ENCODE measurements around the gene MBTPS1. TPM values are rescaled to one million over a fixed set of nuclear protein-coding genes. Genes with fewer than 3 reads are reported as not detected.

MBTPS1 gene
- total and polyA plus RNA-seq, 4 donors, result 45.5 to 130 (median 68.0) TPM

GRCh38 chr16:84069540-84069939 is 47.2 kb downstream of the MBTPS1 start:
- Histone ChIP-seq H3K4me1 (ENCODE audit: control insufficient read depth in 5 of 5, insufficient read depth in 5 of 5, low read length in 5 of 5) (no peaks in the 10 kb centered on the region), H3K9me3 (ENCODE audit: control insufficient read depth in 4 of 4, insufficient read depth in 3 of 4, low read length in 3 of 4) (no peaks in the 10 kb centered on the region), H3K4me3 (no peak overlapping the region), H3K27me3 (ENCODE audit: control insufficient read depth in 3 of 3, insufficient read depth in 3 of 3, low read length in 2 of 3) (no peaks in the 10 kb centered on the region), H3K9ac (ENCODE audit: insufficient read depth in 1 of 2, low read length in 2 of 2) (no peak overlapping the region), H3K36me3 (ENCODE audit: control insufficient read depth in 4 of 4, insufficient read depth in 4 of 4, low read length in 4 of 4) (peaks cover 31 to 57% (median 45%) of the 10 kb centered on the region in 4 donors), H3K27ac (ENCODE audit: low read depth in 1 of 2, low read length in 1 of 2) (no peak overlapping the region)
- 60 to 80% methylated on average over 6 of the region's 6 CpGs for WGBS, 2 donors
- no peak for DNase-seq
- TF ChIP-seq CTCF (IDR thresholded peaks at IDR 0.05; ENCODE audit: control extremely low read depth, extremely low read depth), result no peak
- ATAC-seq (ENCODE audit: insufficient read depth, low FRiP score), result no peak

- peaks cover 33 to 61% (median 39%) of the 10 kb centered on the region in 4 donors for H3K36me3 ChIP-seq (ENCODE audit: control insufficient read depth in 4 of 4, insufficient read depth in 4 of 4, low read length in 4 of 4)
- no peak overlapping the region for H3K27ac ChIP-seq (ENCODE audit: low read depth in 1 of 2, low read length in 1 of 2)
- DNase-seq (no peak), ATAC-seq (ENCODE audit: insufficient read depth, low FRiP score) (no peak)
- no peak overlapping the region for H3K9ac ChIP-seq (ENCODE audit: insufficient read depth in 1 of 2, low read length in 2 of 2)
- no peak for TF ChIP-seq CTCF (IDR thresholded peaks at IDR 0.05; ENCODE audit: control extremely low read depth, extremely low read depth)
- H3K9me3 ChIP-seq (ENCODE audit: control insufficient read depth in 4 of 4, insufficient read depth in 3 of 4, low read length in 3 of 4), result no peaks in the 10 kb centered on the region
- no peaks in the 10 kb centered on the region for H3K27me3 ChIP-seq (ENCODE audit: control insufficient read depth in 3 of 3, insufficient read depth in 3 of 3, low read length in 2 of 3)
- no peak overlapping the region for H3K4me3 ChIP-seq
- 72 to 83% methylated on average over 13 of the region's 13 CpGs for WGBS, 2 donors
- H3K4me1 ChIP-seq (ENCODE audit: control insufficient read depth in 5 of 5, insufficient read depth in 5 of 5, low read length in 5 of 5), result no peaks in the 10 kb centered on the region
Measured at GRCh38 chr16:84068783-84069462, 47.8 kb downstream of the MBTPS1 start.

- ATAC-seq (ENCODE audit: insufficient read depth, low FRiP score) (no peak), DNase-seq (no peak)
- TF ChIP-seq CTCF (IDR thresholded peaks at IDR 0.05; ENCODE audit: control extremely low read depth, extremely low read depth), result no peak
- Histone ChIP-seq H3K4me1 (ENCODE audit: control insufficient read depth in 5 of 5, insufficient read depth in 5 of 5, low read length in 5 of 5) (no peaks in the 10 kb centered on the region), H3K27ac (ENCODE audit: low read depth in 1 of 2, low read length in 1 of 2) (no peak overlapping the region), H3K27me3 (ENCODE audit: control insufficient read depth in 3 of 3, insufficient read depth in 3 of 3, low read length in 2 of 3) (no peaks in the 10 kb centered on the region), H3K9ac (ENCODE audit: insufficient read depth in 1 of 2, low read length in 2 of 2) (no peak overlapping the region), H3K9me3 (ENCODE audit: control insufficient read depth in 4 of 4, insufficient read depth in 3 of 4, low read length in 3 of 4) (no peaks in the 10 kb centered on the region), H3K4me3 (no peak overlapping the region), H3K36me3 (ENCODE audit: control insufficient read depth in 4 of 4, insufficient read depth in 4 of 4, low read length in 4 of 4) (peaks cover 33 to 67% (median 38%) of the 10 kb centered on the region in 4 donors)
- 94 to 98% methylated on average over 8 of the region's 8 CpGs for WGBS, 2 donors
Measured at GRCh38 chr16:84068041-84068440, 48.7 kb downstream of the MBTPS1 start.

GRCh38 chr16:84067640-84068039 is 49.1 kb downstream of the MBTPS1 start:
- no peak for ATAC-seq (ENCODE audit: insufficient read depth, low FRiP score)
- H3K4me3 ChIP-seq, result no peak overlapping the region
- DNase-seq, result no peak
- H3K9me3 ChIP-seq (ENCODE audit: control insufficient read depth in 4 of 4, insufficient read depth in 3 of 4, low read length in 3 of 4), result no peaks in the 10 kb centered on the region
- H3K9ac ChIP-seq (ENCODE audit: insufficient read depth in 1 of 2, low read length in 2 of 2), result no peak overlapping the region
- TF ChIP-seq CTCF (IDR thresholded peaks at IDR 0.05; ENCODE audit: control extremely low read depth, extremely low read depth), result no peak
- WGBS, 2 donors, result 92 to 94% methylated on average over 9 of the region's 9 CpGs
- peaks cover 33 to 67% (median 40%) of the 10 kb centered on the region in 4 donors for H3K36me3 ChIP-seq (ENCODE audit: control insufficient read depth in 4 of 4, insufficient read depth in 4 of 4, low read length in 4 of 4)
- H3K4me1 ChIP-seq (ENCODE audit: control insufficient read depth in 5 of 5, insufficient read depth in 5 of 5, low read length in 5 of 5), result no peaks in the 10 kb centered on the region
- H3K27me3 ChIP-seq (ENCODE audit: control insufficient read depth in 3 of 3, insufficient read depth in 3 of 3, low read length in 2 of 3), result no peaks in the 10 kb centered on the region
- H3K27ac ChIP-seq (ENCODE audit: low read depth in 1 of 2, low read length in 1 of 2), result no peak overlapping the region

Data from lung (tissue), 12 donors.